ENCODE results near the gene TAB3.
A peak's percentile ranks its signal among the peaks of the same experiment; 100 is the strongest.

The TAB3 gene, protein sequence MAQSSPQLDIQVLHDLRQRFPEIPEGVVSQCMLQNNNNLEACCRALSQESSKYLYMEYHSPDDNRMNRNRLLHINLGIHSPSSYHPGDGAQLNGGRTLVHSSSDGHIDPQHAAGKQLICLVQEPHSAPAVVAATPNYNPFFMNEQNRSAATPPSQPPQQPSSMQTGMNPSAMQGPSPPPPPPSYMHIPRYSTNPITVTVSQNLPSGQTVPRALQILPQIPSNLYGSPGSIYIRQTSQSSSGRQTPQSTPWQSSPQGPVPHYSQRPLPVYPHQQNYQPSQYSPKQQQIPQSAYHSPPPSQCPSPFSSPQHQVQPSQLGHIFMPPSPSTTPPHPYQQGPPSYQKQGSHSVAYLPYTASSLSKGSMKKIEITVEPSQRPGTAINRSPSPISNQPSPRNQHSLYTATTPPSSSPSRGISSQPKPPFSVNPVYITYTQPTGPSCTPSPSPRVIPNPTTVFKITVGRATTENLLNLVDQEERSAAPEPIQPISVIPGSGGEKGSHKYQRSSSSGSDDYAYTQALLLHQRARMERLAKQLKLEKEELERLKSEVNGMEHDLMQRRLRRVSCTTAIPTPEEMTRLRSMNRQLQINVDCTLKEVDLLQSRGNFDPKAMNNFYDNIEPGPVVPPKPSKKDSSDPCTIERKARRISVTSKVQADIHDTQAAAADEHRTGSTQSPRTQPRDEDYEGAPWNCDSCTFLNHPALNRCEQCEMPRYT

DNA sequence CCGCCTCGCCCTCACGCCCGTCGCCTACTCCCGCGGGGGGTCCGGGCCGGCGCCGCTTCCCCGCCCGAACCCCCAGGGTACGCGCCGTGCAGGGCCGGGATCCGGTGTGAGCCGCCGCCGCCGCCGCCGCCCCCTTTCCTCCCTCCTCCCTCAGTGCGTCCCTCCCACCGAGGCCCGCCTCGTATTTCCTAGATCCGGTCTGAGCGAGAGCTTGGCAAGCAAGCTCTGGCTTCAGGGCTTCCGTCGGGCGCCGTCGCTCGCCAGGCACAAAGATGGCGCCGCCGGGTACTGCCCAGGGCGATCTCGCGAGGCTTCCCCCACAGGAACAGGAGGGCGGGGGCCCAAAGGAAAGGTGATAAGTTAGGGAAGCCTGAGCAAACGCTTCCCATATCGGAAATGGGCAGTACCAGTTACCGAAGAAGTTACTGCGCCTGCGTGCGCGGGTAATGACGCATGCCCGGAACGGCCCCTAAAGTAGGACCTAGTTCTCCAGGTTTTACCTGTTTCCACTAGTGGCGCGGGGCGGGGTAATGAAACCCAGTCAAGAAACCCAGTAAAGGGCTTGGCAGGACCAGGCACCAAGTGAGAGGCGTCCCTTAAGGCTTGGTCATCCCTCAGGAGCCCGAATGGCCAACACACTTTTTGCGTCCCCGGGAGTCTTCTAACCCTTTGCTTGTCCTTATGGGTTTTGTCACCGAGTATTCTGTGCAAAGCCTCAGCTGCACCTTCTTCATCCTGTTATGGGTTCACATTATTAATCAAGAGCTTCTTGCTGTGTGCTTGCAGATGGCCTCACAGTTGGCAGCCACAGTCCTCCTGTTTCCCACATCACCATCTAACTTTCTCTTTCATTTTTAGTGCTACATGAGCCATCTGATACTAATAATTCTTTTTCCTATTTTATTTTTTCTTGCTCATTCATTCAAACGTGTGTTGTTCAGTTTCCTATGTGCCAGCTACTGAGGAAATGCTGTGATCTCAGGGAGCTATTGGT, at the start of gene TAB3:
TAB3 (minus strand) TSS at position 108 of the 994 bp plus-strand sequence. CDS start 29,666 bp downstream, outside the sequence.
- peak; percentile 95 to 96 for DNase-seq

DNA sequence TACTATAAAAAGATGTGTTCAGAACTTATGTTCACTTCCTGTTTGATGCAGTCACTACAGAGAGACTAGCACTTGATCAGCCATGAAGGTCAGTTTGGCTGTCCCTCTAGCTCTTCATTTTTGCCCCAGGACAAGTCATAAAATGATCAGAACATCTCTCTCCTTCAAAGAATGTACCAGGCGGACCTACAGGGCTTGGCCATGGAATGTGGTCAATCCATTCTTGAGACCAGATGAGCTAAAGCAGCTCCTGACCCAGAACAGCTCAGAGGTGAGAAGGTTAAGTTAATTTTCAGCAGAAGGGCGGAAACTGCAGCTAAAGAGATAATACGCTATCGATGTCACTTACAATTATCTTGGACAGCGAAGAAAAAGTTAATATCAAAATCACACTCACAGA, 49.2 kb upstream of the TAB3 start:
- no peak for DNase-seq

DNA sequence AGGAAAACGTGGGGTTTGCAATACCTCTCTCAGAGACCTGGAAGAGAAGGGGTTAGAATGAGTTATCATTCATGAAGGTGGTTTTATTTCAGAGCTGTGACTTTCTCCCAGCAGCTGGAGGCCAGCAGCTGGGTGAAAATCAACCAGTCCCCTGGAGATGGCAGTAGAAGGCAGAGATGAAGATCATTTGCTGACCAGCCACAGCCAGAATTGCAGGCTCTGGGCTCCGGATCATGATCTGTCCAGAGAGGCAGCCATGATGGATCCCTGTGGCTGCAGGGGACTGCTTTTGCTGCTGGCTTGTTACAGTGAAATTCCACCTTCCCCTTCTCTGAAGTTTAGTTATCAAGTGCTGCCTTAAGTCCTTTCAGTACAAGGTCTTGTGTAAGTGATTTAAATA, 46.9 kb upstream of the TAB3 start:
- no peak for DNase-seq

DNA sequence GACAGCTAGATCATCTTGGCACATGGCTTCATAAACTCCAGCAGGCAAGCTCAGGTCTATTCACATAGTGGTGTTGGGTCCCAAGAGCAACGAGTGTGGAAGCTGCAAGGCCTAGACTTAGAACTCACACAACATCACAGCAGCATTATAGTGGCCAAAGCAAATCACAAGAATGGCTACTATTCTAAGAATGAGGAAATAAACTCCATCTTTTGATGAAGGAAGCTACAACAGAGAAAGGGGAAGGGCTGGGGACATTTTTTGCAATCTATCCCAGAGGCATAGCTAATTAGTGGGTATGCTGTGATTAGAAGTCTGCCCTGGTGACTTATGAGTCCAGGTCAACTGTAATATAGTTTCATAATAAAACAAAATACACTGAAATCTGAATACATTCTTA, 42.9 kb upstream of the TAB3 start:
- no peak for DNase-seq

DNA sequence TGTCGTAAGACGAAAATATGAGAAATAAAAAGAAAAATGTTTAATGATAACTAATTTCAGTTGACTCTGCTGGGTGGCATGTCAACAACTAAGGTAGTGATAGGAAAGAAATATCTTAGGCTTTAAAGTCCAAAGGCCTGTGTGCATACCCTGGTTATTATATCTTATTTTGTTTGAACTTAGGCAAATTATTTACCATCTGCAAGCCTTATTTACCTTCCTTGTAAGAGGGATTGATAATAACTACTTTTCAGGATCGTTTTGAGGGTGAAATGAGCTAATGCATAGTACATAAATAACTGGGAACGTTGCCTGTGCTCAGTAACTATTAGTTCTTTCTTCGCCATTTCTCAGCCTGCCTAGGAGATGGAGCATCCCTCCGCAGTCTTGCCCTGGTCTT, 41.6 kb upstream of the TAB3 start:
- no peak for DNase-seq

DNA sequence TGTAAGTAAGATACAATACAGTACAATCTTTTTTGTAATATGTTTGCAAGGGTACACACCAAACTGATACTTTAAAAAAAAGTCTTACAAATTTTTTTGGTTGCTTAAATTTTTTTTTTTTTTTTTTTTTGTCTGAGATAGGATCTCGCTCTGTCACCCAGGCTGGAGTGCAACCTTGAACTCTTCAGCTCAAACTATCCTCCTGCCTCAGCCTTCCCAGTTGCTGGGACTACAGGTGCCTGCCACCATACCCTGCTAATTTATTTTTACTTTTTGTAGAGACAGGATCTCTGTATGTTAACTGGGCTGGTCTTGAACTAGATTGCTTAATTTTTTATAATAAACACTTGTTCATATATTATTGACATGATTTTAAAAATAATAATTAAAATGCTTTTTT, 41.1 kb upstream of the TAB3 start:
- DNase-seq = no peak

DNA sequence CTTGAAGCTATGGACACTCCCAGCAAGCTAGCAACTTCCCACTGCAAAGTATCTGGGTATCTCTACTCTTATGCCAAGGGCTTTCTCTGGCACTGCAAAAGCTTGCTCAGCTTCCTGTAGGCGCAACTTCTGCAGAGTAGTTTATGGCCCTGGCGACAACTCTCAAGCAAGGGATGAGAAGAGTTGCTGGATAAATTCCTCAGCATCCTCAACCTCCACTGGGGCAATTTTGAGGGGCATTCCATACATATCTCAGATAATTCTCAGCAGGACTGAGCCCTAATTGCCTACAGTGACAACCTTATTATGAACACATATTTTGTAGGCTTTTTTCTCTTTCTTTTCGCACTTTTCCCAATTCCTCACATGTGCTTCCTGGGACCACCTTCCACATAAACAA, 31.2 kb upstream of the TAB3 start:
- no peak for DNase-seq

DNA sequence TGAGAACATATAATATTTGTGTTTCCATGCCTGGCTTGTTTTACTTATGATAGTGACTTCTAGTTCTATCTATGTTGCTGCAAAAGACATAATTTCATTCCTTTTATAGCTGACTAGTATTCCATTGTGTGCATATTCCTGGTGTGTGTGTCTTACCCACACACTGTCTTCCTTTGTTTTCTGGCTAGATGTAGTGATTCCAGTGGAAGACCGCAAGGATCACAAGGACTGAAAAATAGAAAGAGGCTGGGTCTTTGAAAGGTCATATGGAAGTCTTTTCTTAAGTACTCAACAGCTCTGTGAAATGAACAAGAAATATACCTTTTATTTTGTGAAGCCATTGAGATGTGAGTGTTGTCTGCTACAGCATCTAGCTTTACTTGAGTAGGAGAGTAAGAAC, 29.4 kb upstream of the TAB3 start:
- no peak for DNase-seq

DNA sequence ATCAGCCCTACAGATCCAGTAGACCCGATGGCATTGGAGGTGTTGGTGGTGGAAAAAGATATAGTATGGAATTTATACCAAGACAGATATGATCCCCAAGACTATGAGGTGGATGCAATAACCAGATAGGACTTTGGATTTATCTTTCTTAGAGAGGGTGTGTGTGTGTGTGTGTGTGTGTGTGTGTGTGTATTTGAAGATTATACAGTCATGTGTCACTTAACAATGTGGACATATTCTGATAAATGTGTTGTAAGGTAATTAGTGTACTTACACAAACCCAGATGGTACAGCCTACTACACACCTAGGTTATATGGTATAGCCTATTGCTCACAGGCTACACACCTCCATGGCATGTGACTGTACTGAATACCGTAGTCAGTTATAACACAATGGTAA, 24.4 kb upstream of the TAB3 start:
- DNase-seq = no peak

DNA sequence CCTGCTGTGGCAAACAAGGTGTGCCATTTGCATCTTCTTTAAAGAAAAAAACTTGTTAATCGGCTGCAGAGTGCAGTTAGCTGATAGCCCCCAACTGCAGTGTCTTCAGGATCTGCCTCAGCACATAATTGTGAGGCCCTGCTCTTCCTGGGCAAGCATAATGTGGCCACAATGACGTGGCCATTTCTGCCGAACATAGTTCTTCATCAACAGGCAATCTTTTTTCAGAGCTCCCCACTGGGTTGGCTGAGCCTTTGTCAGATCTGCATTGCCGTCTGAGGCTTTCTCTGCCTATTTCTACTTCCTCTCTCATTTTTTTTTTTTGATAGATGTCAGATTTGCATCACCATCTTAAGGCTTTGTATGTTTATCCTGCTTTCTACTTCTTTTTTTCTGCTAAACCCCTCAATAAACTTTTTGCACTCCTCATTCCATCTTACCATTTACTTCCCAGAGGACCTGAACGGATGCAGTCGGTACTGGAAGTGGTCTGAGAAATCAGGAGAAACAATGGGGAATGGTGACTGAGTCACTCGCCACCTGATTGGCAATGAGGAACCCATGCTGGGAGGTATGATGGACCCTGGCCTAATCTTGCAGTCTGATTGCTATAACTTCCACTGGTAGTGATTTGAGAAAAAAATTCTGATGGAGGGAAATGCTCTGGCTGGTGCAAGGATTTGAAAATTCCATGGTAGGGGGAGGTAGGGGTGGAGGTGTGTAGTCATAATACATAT, 21.2 kb upstream of the TAB3 start:
- peak in 1 of 2 donors; percentile 4 for DNase-seq

DNA sequence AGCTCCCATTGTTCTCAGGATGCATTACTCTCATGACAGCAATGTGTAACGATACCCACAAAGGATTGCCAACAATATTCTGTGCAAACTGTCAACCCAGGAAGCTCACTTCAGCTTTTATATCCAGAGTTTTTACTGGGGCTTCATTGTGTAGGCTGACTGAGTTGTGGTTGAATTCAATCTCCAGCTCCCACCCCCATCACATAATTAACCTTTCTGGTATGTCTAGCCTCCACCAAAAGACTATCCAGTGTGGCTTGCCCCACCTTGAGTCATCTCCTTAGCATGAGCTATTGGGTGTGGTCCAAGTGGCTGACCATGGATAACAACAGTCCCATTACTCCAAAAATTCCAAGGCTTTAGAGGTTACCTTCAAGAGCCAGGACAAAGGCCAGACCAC, 17.7 kb upstream of the TAB3 start:
- no peak for DNase-seq

DNA sequence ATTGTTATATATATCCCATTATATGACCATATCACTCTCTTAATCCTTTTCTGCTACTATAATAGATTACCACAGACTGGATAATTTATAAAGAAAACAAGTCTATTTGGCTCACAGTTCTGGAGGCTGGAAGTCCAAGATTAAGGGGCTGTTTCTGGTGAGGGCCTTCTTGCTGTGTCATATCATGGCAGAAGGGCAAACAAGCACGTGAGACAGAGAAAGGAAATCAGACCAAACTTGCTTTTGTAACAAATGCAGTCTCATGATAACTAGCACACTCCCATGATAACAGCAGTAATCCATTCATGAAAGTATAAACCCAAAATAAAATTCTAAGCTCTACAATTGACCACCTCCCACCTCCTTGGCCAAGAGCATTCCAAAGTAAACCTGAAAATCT, 16.3 kb upstream of the TAB3 start:
- no peak for DNase-seq

DNA sequence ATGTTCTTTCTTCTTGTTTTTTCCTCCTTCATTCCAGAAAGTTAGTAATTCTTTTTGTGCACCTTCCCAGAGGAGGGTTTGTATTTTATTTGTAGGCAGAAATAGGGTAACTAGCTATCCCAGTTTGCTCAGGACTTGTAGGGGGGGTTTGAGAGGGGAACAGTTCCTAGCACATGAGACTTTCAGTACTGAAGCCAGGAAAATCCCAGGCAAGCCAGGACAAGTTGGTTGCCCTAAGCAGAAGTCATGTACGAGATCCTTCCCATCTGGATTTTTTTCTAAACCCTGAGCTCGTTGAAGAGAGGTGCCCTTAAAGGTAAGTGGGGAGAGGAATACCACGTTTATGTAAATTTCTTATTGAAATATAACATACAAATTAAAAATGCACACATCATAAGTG, 15.6 kb upstream of the TAB3 start:
- DNase-seq = no peak

DNA sequence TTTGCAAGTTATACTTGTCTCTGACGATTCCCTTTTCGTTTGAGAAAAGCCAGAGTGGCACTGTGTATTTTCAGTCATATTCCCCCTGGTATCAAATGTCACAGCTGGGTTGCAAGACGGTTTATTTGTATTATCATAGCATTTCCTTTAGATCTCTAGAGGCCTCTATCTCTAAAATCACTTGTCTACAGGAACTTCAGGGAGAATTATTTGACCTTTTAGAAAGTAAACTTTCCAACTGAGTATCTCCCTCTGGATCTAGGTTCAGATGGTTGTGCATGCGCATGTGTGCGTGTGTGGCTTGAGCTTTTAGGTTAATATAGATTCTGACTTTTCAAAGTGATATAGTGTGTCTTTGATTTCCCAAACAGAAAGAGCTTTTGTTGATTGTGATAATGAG, 15.1 kb upstream of the TAB3 start:
- DNase-seq = no peak

DNA sequence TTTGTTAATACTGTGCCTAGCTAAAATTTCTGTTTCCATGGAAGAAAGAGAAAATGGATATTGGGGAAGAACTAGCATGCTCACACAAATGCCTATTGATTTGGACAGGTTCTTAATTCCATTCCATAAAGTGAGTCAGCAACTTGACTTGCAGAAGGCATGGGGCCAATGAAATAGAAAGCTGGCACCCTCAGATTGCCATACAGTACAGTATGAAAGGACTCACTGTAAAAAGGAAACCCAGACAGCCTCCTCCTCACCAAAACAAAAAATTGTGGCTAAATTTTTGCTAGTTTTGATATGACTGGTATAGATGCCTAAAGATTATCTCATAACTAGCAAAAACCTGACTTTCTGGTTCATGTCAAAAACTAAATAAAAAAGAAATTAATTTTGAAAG, 11.2 kb upstream of the TAB3 start:
- no peak for DNase-seq

DNA sequence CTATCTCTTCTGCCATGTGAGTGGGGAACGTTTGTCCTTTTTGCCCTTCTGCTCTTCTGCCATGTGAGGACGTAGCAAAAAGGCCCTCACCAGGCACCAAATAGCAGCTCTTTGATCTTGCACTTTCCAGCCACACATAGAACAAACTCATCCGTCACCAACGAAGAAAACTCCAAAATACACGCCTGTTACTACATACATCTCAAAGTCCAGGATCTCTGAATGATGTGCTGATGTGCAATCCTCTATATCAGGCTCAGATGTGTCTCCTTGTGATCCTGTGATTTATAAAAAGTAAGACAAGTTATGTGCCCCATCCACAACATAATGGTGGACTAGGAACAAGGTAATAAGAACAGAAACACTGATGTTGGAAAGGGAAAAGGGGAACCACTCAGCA, 9.8 kb upstream of the TAB3 start:
- no peak for DNase-seq

DNA sequence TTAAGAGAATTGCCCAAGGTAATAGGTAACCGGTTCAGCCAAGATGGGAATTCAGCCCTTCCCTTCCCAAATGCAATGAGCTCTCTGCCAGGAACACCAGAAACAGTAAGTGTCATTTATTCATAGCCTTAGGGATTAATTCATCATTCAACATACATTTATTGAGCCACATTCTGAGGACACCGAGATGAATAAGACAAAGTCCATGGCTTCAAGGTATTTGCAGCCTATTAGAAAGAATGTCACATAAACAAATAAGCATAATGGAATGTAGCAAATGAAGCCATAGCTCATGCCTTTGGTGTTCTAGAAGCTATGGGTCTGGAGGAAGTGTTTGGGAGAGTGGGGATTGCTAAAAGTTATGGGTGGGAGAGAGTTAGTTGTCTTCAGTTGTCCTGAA, 6.3 kb upstream of the TAB3 start:
- no peak for DNase-seq

DNA sequence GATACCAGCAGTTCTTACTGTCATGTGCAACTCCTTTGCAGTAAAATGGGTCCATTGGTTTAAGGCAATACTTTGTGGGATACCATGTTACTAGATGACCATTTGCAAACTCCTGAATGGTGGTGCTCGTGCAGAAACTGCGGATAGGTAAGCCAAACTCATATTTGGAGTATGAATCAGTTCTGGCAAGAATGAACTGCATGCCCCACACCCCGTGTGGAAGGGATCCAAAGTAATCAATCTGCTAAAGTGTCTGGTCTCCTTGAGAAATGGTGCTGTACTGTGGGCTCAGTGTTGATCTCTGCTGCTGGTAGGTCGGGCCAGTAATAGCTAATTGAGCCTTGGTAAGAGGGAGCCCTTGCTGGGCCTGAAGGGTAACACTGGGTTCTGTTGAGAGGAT, 4.2 kb upstream of the TAB3 start:
- DNase-seq = no peak

DNA sequence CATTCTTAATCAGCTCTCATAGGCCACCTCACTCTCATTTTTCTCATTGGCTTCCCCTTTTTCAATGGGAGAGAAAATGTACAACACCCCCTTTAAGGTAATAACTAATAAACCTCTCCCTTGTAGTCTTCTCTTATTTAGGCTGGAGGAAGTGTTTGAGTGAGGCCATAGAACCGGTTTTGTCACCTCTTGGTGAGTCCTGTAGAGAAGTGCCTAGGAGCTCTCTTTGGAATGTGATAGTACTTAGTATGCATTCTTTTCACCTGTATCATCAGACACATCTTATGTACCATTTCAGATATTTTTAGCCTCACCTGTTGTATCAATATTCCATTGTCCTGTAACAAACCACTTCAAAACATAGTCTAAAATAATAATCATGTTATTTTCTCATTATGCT, 3.5 kb upstream of the TAB3 start:
- no peak for DNase-seq

DNA sequence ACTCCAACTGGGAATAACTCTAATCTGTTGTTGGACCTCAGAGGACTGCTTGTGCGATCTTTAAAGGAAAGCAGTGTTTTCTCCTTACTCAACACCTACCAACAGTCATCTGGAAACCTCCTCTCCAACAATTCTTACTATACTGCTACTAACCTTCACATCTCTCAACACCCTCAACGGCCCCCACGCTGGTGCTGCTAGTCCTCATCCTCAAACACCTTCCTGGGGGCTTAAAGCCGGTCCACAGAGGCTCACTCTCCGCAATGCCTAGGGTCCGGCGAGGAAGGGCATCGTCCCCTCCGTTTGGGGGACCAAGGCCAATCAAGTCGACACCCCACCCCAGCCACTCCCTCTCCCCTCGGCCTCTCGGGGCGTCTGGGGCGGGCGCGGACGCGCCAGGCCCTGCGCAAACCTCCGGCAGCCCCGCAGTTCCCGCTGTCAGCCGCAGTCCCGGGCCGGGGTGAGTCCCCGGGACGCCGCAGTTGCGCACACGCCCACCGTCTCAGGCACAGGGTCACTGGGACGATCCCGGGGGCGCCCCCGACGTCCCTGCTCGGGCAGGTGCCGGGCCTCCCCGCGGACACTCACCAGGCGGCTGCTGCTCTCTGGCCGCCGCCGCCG, 418 bp downstream of the TAB3 start:
- peak in 1 of 2 donors; percentile 12 for DNase-seq

DNA sequence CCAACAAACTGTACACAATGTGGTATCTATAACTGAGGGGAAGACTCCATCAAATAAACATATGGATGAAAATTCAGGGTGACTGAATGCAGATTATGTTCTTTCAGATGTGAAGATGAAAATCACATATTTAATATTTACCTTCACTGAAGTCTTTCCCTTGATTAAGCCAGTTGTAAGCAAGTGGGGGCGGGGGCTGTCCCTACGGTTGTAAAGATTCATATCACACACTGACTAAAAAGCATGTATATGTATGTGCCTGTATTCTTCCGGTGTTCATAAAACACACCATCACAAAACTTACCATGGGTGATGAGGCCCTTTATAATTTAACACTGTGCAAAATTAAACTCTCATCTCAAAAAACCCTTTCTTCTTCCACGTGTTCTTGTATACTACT, 1.3 kb downstream of the TAB3 start:
- peak in 1 of 2 donors; percentile 6 for DNase-seq

DNA sequence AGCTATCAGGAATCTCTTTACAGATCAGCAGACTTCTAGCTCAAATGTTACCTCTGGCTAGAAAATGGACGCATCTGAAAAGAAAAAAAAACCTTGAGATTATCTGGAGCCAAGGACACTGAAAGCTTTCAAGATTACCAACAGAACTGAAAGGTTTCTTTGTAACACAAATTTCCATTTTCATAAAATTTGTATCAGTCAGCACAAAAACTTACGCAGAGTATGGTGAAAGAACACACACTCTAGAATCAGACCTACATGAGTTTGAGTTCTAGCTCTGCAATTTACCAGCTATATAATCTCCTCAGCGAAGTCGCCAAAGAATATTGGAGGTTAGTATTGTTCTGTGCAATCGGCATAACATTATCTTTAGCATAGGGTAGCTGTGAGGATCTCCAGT, 1.8 kb downstream of the TAB3 start:
- DNase-seq = no peak
